Stomach smooth muscle (tissue), 2 donors: ENCODE results near the gene POLD2.
A peak's percentile ranks its signal among the peaks of the same experiment; 100 is the strongest.
"Not testable (repeated sequence)": the region's sequence is repeated elsewhere in the genome, so short reads cannot be mapped to it uniquely, and the experiment has no call there.

ENCODE experiments used
- H3K27ac ChIP-seq: one replicate; pipeline ENCODE4 v1.7.0; 2013; ENCODE audit warnings: mild to moderate bottlenecking, low read length, inconsistent platforms
- H3K27me3 ChIP-seq, 2 donors: one replicate each; pipeline ENCODE4 v1.7.0; 2013; ENCODE audit warnings: low read length in 2 of 2; ENCODE audit not compliant: insufficient read depth in 2 of 2, control insufficient read depth in 1 of 2
- H3K36me3 ChIP-seq, 2 donors: one replicate each; pipeline ENCODE4 v1.7.0; 2013; ENCODE audit warnings: low read length in 2 of 2; ENCODE audit not compliant: control insufficient read depth in 2 of 2, insufficient read depth in 2 of 2
- H3K4me1 ChIP-seq: one replicate; pipeline ENCODE4 v1.7.0; 2013; ENCODE audit warnings: low read length; ENCODE audit not compliant: control insufficient read depth, insufficient read depth
- H3K4me3 ChIP-seq, 2 donors: one replicate each; pipeline ENCODE4 v1.7.0; 2013; ENCODE audit warnings: low read length in 2 of 2
- H3K9ac ChIP-seq, 2 donors: one replicate each; pipeline ENCODE4 v1.7.0; 2013; ENCODE audit warnings: low read length in 2 of 2, mild to moderate bottlenecking in 1 of 2
- H3K9me3 ChIP-seq, 2 donors: one replicate each; pipeline ENCODE4 v1.7.0; 2013; ENCODE audit warnings: low read length in 2 of 2; ENCODE audit not compliant: control insufficient read depth in 2 of 2
- donor health status: healthy.
- donor health status: Pancreatic carcinoma.

Gene POLD2

GRCh38 chr7:44132039-44132438 lies 8.7 kb upstream of the POLD2 start:
- Histone ChIP-seq H3K4me3 (no peak overlapping the region), H3K27ac (no peak overlapping the region), H3K4me1 (peaks cover 5% of the 10 kb centered on the region), H3K9ac (no peak overlapping the region), H3K9me3 (peaks cover 0 to 4% of the 10 kb centered on the region in 2 donors), H3K27me3 (no peaks in the 10 kb centered on the region), H3K36me3 (no peaks in the 10 kb centered on the region)

GRCh38 chr7:44131173-44132029 lies 8.1 kb upstream of the POLD2 start:
- Histone ChIP-seq H3K27ac (no peak overlapping the region), H3K9ac (no peak overlapping the region)

GRCh38 chr7:44128721-44129582 lies 5.6 kb upstream of the POLD2 start:
- no peaks in the 10 kb centered on the region for H3K27me3 ChIP-seq
- H3K9ac ChIP-seq: no peak overlapping the region
- no peaks in the 10 kb centered on the region for H3K36me3 ChIP-seq
- peaks cover 0 to 4% of the 10 kb centered on the region in 2 donors for H3K9me3 ChIP-seq
- H3K4me1 ChIP-seq: peaks cover 3% of the 10 kb centered on the region
- no peak overlapping the region for H3K27ac ChIP-seq
- no peak overlapping the region for H3K4me3 ChIP-seq

More at GRCh38 chr7:44131173-44132029, 8.1 kb upstream of the POLD2 start:
- no peak overlapping the region for H3K4me3 ChIP-seq
- peaks cover 5% of the 10 kb centered on the region for H3K4me1 ChIP-seq
- H3K27me3 ChIP-seq: no peaks in the 10 kb centered on the region
- peaks cover 0 to 4% of the 10 kb centered on the region in 2 donors for H3K9me3 ChIP-seq
- H3K36me3 ChIP-seq: no peaks in the 10 kb centered on the region

DNA sequence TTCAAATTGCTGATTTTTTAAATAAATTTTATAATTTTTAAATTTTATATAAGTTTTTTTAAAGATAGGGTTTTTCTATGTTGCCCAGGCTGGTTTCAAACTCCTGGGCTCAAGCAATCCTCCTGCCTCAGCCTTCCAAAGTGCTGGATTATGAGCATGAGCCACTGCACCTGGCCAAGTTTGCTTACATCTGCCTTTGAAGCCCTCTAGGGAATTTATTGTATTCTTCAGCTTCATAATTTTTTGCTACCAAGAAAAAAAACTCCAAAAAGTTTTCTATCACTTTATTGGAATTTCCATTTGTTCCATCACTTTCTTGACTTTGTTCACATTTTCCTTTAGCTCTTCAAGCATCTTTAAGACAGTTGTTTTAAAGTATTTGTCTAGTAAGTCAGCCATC lies 3.8 kb upstream of the POLD2 start:
- Histone ChIP-seq H3K27ac (no peak overlapping the region), H3K4me1 (peaks cover 13% of the 10 kb centered on the region), H3K9ac (no peak overlapping the region), H3K36me3 (no peaks in the 10 kb centered on the region), H3K27me3 (no peaks in the 10 kb centered on the region), H3K9me3 (peaks cover 0 to 4% of the 10 kb centered on the region in 2 donors), H3K4me3 (no peak overlapping the region)

DNA sequence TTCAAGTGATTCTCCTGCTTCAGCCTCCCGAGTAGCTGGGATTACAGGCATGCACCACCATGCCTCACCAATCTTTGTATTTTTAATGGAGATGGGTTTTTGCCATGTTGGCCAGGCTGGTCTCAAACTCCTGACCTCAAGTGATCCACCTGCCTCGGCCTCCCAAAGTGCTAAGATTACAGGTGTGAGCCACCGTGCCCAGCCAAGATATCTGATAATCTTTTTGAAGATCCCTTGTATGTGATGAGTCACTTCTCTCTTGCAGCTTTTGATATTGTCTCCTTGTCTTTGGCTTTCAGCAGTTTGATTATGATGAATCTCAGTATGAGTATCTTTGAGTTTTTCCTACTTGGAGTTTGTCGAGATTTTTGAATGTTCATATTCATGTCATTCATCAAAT lies 3.2 kb upstream of the POLD2 start:
- H3K36me3 ChIP-seq, H3K9ac ChIP-seq, H3K27me3 ChIP-seq, H3K9me3 ChIP-seq, H3K27ac ChIP-seq, H3K4me3 ChIP-seq: not testable (repeated sequence)
- H3K4me1 ChIP-seq: peaks cover 19% of the 10 kb centered on the region

DNA sequence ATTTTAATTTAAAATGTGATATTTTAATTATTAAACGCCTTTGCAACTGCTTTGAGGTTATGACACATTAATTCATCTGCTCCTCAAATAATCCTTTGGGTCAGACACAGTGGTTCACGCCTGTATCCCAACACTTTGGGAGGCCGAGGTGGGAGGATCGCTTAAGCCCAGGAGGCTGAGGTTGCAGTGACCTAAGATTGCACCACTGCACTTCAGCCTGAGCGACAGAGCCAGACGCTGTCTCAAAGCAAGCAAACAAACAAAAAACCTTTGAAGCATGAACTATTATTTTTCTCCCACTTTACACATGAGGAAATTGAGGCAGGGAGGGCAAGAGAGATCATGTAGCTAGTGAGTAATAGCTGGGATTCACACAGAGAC lies 1.5 kb upstream of the POLD2 start:
- no peaks in the 10 kb centered on the region for H3K27me3 ChIP-seq
- no peak overlapping the region for H3K27ac ChIP-seq

GRCh38 chr7:44122529-44122928 lies 819 bp downstream of the POLD2 start:
- Histone ChIP-seq H3K27me3 (no peaks in the 10 kb centered on the region), H3K9me3 (peaks cover 0 to 1% of the 10 kb centered on the region in 2 donors), H3K4me3 (peak overlapping the region; percentile 85 to 94), H3K27ac (peak overlapping the region; percentile 67), H3K36me3 (peaks cover 20% of the 10 kb centered on the region in 2 donors), H3K4me1 (peaks cover 21% of the 10 kb centered on the region), H3K9ac (peak overlapping the region; percentile 75 to 80)

More for the DNA sequence above, 1.5 kb upstream of the POLD2 start:
- H3K9me3 ChIP-seq: peaks cover 0 to 4% of the 10 kb centered on the region in 2 donors
- no peak overlapping the region for H3K4me3 ChIP-seq
- peaks cover 8 to 11% of the 10 kb centered on the region in 2 donors for H3K36me3 ChIP-seq
- H3K9ac ChIP-seq: no peak overlapping the region
- peaks cover 21% of the 10 kb centered on the region for H3K4me1 ChIP-seq

GRCh38 chr7:44121761-44122420 lies 1.5 kb downstream of the POLD2 start:
- peak overlapping the region in 1 of 2 donors; percentile 85 for H3K4me3 ChIP-seq
- H3K36me3 ChIP-seq: peaks cover 21 to 24% of the 10 kb centered on the region in 2 donors
- H3K27ac ChIP-seq: no peak overlapping the region
- peak overlapping the region; percentile 75 to 80 for H3K9ac ChIP-seq
- H3K4me1 ChIP-seq: peaks cover 21% of the 10 kb centered on the region
- no peaks in the 10 kb centered on the region for H3K27me3 ChIP-seq
- no peaks in the 10 kb centered on the region for H3K9me3 ChIP-seq

DNA sequence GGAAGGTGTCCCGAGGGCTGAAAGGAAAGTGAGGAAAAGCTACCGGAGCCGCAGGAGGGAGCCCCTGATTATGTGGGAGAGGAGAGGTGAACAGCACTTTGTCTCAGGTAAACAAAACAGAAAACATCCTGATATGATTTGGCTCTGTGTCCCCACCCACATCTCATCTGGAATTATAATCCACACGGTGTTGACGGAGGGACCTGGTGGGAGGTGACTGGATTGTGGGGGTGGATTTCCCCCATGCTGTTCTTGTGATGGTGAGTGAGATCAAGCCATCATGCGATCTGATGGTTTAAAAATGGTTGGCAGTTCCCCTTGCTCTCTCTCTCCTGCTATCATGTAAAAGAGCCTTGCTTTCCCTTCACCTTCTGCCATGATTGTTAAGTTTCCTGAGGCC lies 3.0 kb downstream of the POLD2 start:
- Histone ChIP-seq H3K9ac (no peak overlapping the region), H3K36me3 (peaks cover 27 to 31% of the 10 kb centered on the region in 2 donors), H3K4me3 (no peak overlapping the region), H3K27me3 (no peaks in the 10 kb centered on the region), H3K9me3 (no peaks in the 10 kb centered on the region), H3K4me1 (peaks cover 21% of the 10 kb centered on the region), H3K27ac (no peak overlapping the region)

GRCh38 chr7:44119829-44120380 lies 3.4 kb downstream of the POLD2 start:
- H3K9ac ChIP-seq: peak overlapping the region in 1 of 2 donors; percentile 51
- no peaks in the 10 kb centered on the region for H3K27me3 ChIP-seq
- peaks cover 21% of the 10 kb centered on the region for H3K4me1 ChIP-seq
- H3K4me3 ChIP-seq: no peak overlapping the region
- H3K9me3 ChIP-seq: no peaks in the 10 kb centered on the region
- H3K36me3 ChIP-seq: peaks cover 30 to 36% of the 10 kb centered on the region in 2 donors
- H3K27ac ChIP-seq: no peak overlapping the region
